ENCODE results near the gene KRTAP1-4.
"Not testable (repeated sequence)": the region's sequence is repeated elsewhere in the genome, so short reads cannot be mapped to it uniquely, and the experiment has no call there.

KRTAP1-4 gene

GRCh38 chr17:41065829-41066624, 36.0 kb upstream of the KRTAP1-4 start, which contains the start of gene KRTAP2-4:
Gene KRTAP2-4, minus strand, starts transcription at chr17:41065879. Its CDS starts 34 bp downstream, at chr17:41065845.
- no peak within 1 kb of the TSS for H3K4me3 ChIP-seq (replicated peaks; ENCODE audit: low read depth, low read length)
- no peak for TF ChIP-seq CTCF (IDR thresholded peaks at IDR 0.05; ENCODE audit: low read length, missing control alignments)
- DNase-seq (ENCODE audit: low read depth): peak; percentile 49

- DNase-seq (ENCODE audit: low read depth); H3K4me3 ChIP-seq (replicated peaks; ENCODE audit: low read depth, low read length): not testable (repeated sequence)
Observed at GRCh38 chr17:41065016-41065689, 35.2 kb upstream of the KRTAP1-4 start.

GRCh38 chr17:41064301-41064700, 34.3 kb upstream of the KRTAP1-4 start:
- no peak for TF ChIP-seq CTCF (IDR thresholded peaks at IDR 0.05; ENCODE audit: low read length, missing control alignments)
- no peak overlapping the region for H3K4me3 ChIP-seq (replicated peaks; ENCODE audit: low read depth, low read length)
- DNase-seq (ENCODE audit: low read depth): no peak

GRCh38 chr17:41063449-41063848, 33.5 kb upstream of the KRTAP1-4 start:
- no peak overlapping the region for H3K4me3 ChIP-seq (replicated peaks; ENCODE audit: low read depth, low read length)
- TF ChIP-seq CTCF (IDR thresholded peaks at IDR 0.05; ENCODE audit: low read length, missing control alignments): no peak

GRCh38 chr17:41061964-41062363, 32.0 kb upstream of the KRTAP1-4 start:
- peak; percentile 65 for DNase-seq (ENCODE audit: low read depth)
- H3K4me3 ChIP-seq (replicated peaks; ENCODE audit: low read depth, low read length): no peak overlapping the region
- TF ChIP-seq CTCF (IDR thresholded peaks at IDR 0.05; ENCODE audit: low read length, missing control alignments): no peak

More at GRCh38 chr17:41063449-41063848, 33.5 kb upstream of the KRTAP1-4 start:
- no peak for DNase-seq (ENCODE audit: low read depth)

GRCh38 chr17:41060052-41060604, 30.1 kb upstream of the KRTAP1-4 start, which contains the start of gene KRTAP2-3:
Gene KRTAP2-3, minus strand, starts transcription at chr17:41060114. Its CDS starts 64 bp downstream, at chr17:41060050.
- no peak within 1 kb of the TSS for H3K4me3 ChIP-seq (replicated peaks; ENCODE audit: low read depth, low read length)
- peak; percentile 66 for DNase-seq (ENCODE audit: low read depth)
- no peak for TF ChIP-seq CTCF (IDR thresholded peaks at IDR 0.05; ENCODE audit: low read length, missing control alignments)

- DNase-seq (ENCODE audit: low read depth): peak; percentile 49
- not testable (repeated sequence) for H3K4me3 ChIP-seq (replicated peaks; ENCODE audit: low read depth, low read length)
Observed at GRCh38 chr17:41059276-41060051, 29.5 kb upstream of the KRTAP1-4 start.
